Keratinocyte (primary cell): ENCODE measurements around the gene GRIPAP1. TPM values are rescaled to one million over a fixed set of nuclear protein-coding genes. Genes with fewer than 3 reads are reported as not detected.
A peak's percentile ranks its signal among the peaks of the same experiment; 100 is the strongest.

ENCODE experiments used
- DNase-seq: peaks from one replicate; pipeline ENCODE4 v3.0.0-alpha.2; 2011; ENCODE audit warnings: low read depth, missing footprints, low spot score
- FAIRE-seq: peaks from 2 replicates; lab custom pipeline; 2011; peaks lifted over from hg19 to GRCh38; lab: Jason Lieb, UNC
- H2AFZ ChIP-seq: 2 replicates; pipeline ENCODE4 v1.6.0; 2012; ENCODE audit warnings: low read length, control low read depth, inconsistent platforms; ENCODE audit not compliant: control insufficient read depth
- H3K27ac ChIP-seq: 2 replicates; pipeline ENCODE4 v1.5.1; 2011; ENCODE audit warnings: low read length; ENCODE audit not compliant: control insufficient read depth, insufficient read depth
- H3K27me3 ChIP-seq: 3 replicates; pipeline ENCODE4 v1.6.0; 2011; ENCODE audit warnings: low read length; ENCODE audit not compliant: control insufficient read depth, insufficient read depth; ENCODE audit errors: extremely low read depth
- H3K36me3 ChIP-seq, 2 experiments: 2 replicates in 1 of 2; 3 replicates in 1 of 2; pipeline ENCODE4 v1.5.1; 2011; ENCODE audit warnings: low read length in 2 of 2, mild to moderate bottlenecking in 1 of 2; ENCODE audit not compliant: control insufficient read depth in 2 of 2, insufficient read depth in 2 of 2; ENCODE audit errors: extremely low read depth in 1 of 2
- H3K4me1 ChIP-seq: 3 replicates; pipeline ENCODE4 v1.5.1; 2011; ENCODE audit warnings: low read length; ENCODE audit not compliant: control insufficient read depth, insufficient read depth; ENCODE audit errors: extremely low read depth
- H3K4me2 ChIP-seq: 3 replicates; pipeline ENCODE4 v1.6.0; 2011; ENCODE audit warnings: low read depth, low read length; ENCODE audit not compliant: control insufficient read depth, insufficient read depth; ENCODE audit errors: extremely low read depth
- H3K4me3 ChIP-seq, 3 experiments: fragments of 200-600 bp in 1 of 3; sonication (generic) in 1 of 3; 2 replicates in 2 of 3; 3 replicates in 1 of 3; pipeline ENCODE4 v1.5.1; 2011 to 2016; ENCODE audit warnings: low read length in 3 of 3, mild to moderate bottlenecking in 3 of 3, control low read depth in 2 of 3, inconsistent platforms in 1 of 3, low read depth in 1 of 3, mixed read lengths in 1 of 3, mixed run types in 1 of 3, moderate library complexity in 1 of 3; ENCODE audit not compliant: control insufficient read depth in 2 of 3, insufficient read depth in 2 of 3; ENCODE audit errors: extremely low read depth in 1 of 3
- H3K79me2 ChIP-seq: 2 replicates; pipeline ENCODE4 v1.6.0; 2012; ENCODE audit warnings: low read length; ENCODE audit not compliant: control insufficient read depth, insufficient read depth
- H3K9ac ChIP-seq: 3 replicates; pipeline ENCODE4 v1.6.0; 2011; ENCODE audit warnings: low read length; ENCODE audit not compliant: control insufficient read depth, insufficient read depth; ENCODE audit errors: extremely low read depth
- H3K9me1 ChIP-seq: 3 replicates; pipeline ENCODE4 v1.6.0; 2011; ENCODE audit warnings: low read length; ENCODE audit not compliant: control insufficient read depth, insufficient read depth; ENCODE audit errors: extremely low read depth
- H3K9me3 ChIP-seq: 2 replicates; pipeline ENCODE4 v1.5.1; 2012; ENCODE audit warnings: low read depth, low read length; ENCODE audit not compliant: control insufficient read depth
- H4K20me1 ChIP-seq: 3 replicates; pipeline ENCODE4 v1.6.0; 2011; ENCODE audit warnings: low read length; ENCODE audit not compliant: control insufficient read depth, insufficient read depth; ENCODE audit errors: extremely low read depth
- CTCF ChIP-seq, 3 experiments: IDR thresholded peaks in 1 of 3; conservative IDR thresholded peaks in 1 of 3; optimal IDR thresholded peaks in 1 of 3; 2 replicates in 2 of 3; 3 replicates in 1 of 3; pipeline versions ENCODE3 to v1.5.1; 2011; ENCODE audit warnings: low read length in 3 of 3, mild to moderate bottlenecking in 3 of 3, moderate library complexity in 2 of 3, control low read depth in 1 of 3, inconsistent platforms in 1 of 3; ENCODE audit not compliant: insufficient read depth in 2 of 3; ENCODE audit errors: extremely low read depth in 1 of 3
- EZH2 ChIP-seq: IDR thresholded peaks from one replicate; pipeline ENCODE4 v1.6.1; 2012; ENCODE audit warnings: inconsistent platforms, mild to moderate bottlenecking, low read length, moderate library complexity
- dilution Hi-C: fragments of 300-500 bp; cut with MboI; formaldehyde crosslinking; loops from one replicate; pipeline ENCODE4 v1.7.0; 2020; ENCODE audit warnings: low sequenced_read_pairs; ENCODE audit not compliant: extremely low pct_ligation_motif_present
- polyA plus RNA-seq, 5 experiments: library from polyadenylated mRNA; depleted of rRNA in 3 of 5; stranded (reverse) in 3 of 5; stranded (forward) in 1 of 5; unstranded in 1 of 5; fragments of >200 nt; gene quantifications; 1 replicate in 1 of 5; 2 replicates in 3 of 5; 3 replicates in 1 of 5; pipeline versions ENCODE4 v1.2.1 to v1.2.3, GENCODE V29; 2011 to 2012; ENCODE audit warnings: missing spikeins in 2 of 5, low read depth in 1 of 5, low replicate concordance in 1 of 5

GRIPAP1 gene
- polyA plus RNA-seq, 1 donor (not counting 4 experiments of a cell fraction or from before 2014, with no cell fraction given), result 23.0 TPM

GRCh38 chrX:49030283-49030682 lies 28.2 kb upstream of the GRIPAP1 start:
- no peak overlapping the region for H3K4me2 ChIP-seq
- no peaks in the 10 kb centered on the region for H4K20me1 ChIP-seq
- H3K27ac ChIP-seq, result no peak overlapping the region
- no peaks in the 10 kb centered on the region for H3K9me3 ChIP-seq
- FAIRE-seq (no peak), DNase-seq (no peak)
- no peak overlapping the region for H3K4me3 ChIP-seq
- H3K4me1 ChIP-seq, result peaks cover 5% of the 10 kb centered on the region
- dilution Hi-C loops, result no loop called here
- no peaks in the 10 kb centered on the region for H3K27me3 ChIP-seq
- H3K9me1 ChIP-seq, result no peaks in the 10 kb centered on the region
- H3K79me2 ChIP-seq, result no peaks in the 10 kb centered on the region
- no peak overlapping the region for H3K9ac ChIP-seq
- H3K36me3 ChIP-seq, result peaks cover 12 to 16% of the 10 kb centered on the region in 2 experiments
- H2AFZ ChIP-seq, result no peak overlapping the region
- TF ChIP-seq CTCF (optimal IDR thresholded peaks at IDR 0.05 in 1 of 3, IDR thresholded peaks at IDR 0.05 in 1 of 3, conservative IDR thresholded peaks at IDR 0.05 in 1 of 3; ENCODE audit: extremely low read depth in 1 of 3, insufficient read depth in 2 of 3, low read length in 3 of 3) (no peak), EZH2 (no peak)

GRCh38 chrX:49029876-49030275 lies 27.8 kb upstream of the GRIPAP1 start:
- Histone ChIP-seq H3K4me3 (no peak overlapping the region), H2AFZ (no peak overlapping the region), H3K36me3 (peaks cover 12 to 16% of the 10 kb centered on the region in 2 experiments), H3K9me3 (no peaks in the 10 kb centered on the region), H3K9me1 (no peaks in the 10 kb centered on the region), H3K79me2 (no peaks in the 10 kb centered on the region), H3K4me2 (no peak overlapping the region), H3K27ac (peak overlapping the region; percentile 40), H3K27me3 (no peaks in the 10 kb centered on the region), H3K4me1 (peaks cover 5% of the 10 kb centered on the region), H3K9ac (no peak overlapping the region), H4K20me1 (no peaks in the 10 kb centered on the region)
- dilution Hi-C loops, result no loop called here
- TF ChIP-seq EZH2 (no peak), CTCF (optimal IDR thresholded peaks at IDR 0.05 in 1 of 3, IDR thresholded peaks at IDR 0.05 in 1 of 3, conservative IDR thresholded peaks at IDR 0.05 in 1 of 3; ENCODE audit: extremely low read depth in 1 of 3, insufficient read depth in 2 of 3, low read length in 3 of 3) (no peak)
- peak; percentile 20 for FAIRE-seq
- peak; percentile 65 for DNase-seq
